ENCODE data around the gene HBD.

The HBD gene

GRCh38 chr11:5246772-5247471 lies 12.6 kb upstream of the HBD start:
- TF ChIP-seq CTCF (IDR thresholded peaks at IDR 0.05; ENCODE audit: low read depth, low read length, missing control alignments) = no peak
- no peak overlapping the region for H3K4me3 ChIP-seq (replicated peaks; ENCODE audit: low read depth, low read length)
- DNase-seq (ENCODE audit: extremely low read depth, low read depth) = no peak

- DNase-seq (ENCODE audit: extremely low read depth, low read depth) = no peak
- no peak overlapping the region for H3K4me3 ChIP-seq (replicated peaks; ENCODE audit: low read depth, low read length)
- no peak for TF ChIP-seq CTCF (IDR thresholded peaks at IDR 0.05; ENCODE audit: low read depth, low read length, missing control alignments)
These were observed 10.9 kb upstream of the HBD start for GRCh38 chr11:5245155-5245554.

GRCh38 chr11:5243816-5244180 lies 9.5 kb upstream of the HBD start:
- no peak for TF ChIP-seq CTCF (IDR thresholded peaks at IDR 0.05; ENCODE audit: low read depth, low read length, missing control alignments)
- H3K4me3 ChIP-seq (replicated peaks; ENCODE audit: low read depth, low read length) = no peak overlapping the region
- DNase-seq (ENCODE audit: extremely low read depth, low read depth) = no peak

- H3K4me3 ChIP-seq (replicated peaks; ENCODE audit: low read depth, low read length) = no peak overlapping the region
- no peak for TF ChIP-seq CTCF (IDR thresholded peaks at IDR 0.05; ENCODE audit: low read depth, low read length, missing control alignments)
- DNase-seq (ENCODE audit: extremely low read depth, low read depth) = no peak
These were observed 8.9 kb upstream of the HBD start for GRCh38 chr11:5242933-5243815.

GRCh38 chr11:5242208-5242607 lies 7.9 kb upstream of the HBD start:
- TF ChIP-seq CTCF (IDR thresholded peaks at IDR 0.05; ENCODE audit: low read depth, low read length, missing control alignments) = no peak
- no peak for DNase-seq (ENCODE audit: extremely low read depth, low read depth)
- no peak overlapping the region for H3K4me3 ChIP-seq (replicated peaks; ENCODE audit: low read depth, low read length)

- no peak for TF ChIP-seq CTCF (IDR thresholded peaks at IDR 0.05; ENCODE audit: low read depth, low read length, missing control alignments)
- no peak overlapping the region for H3K4me3 ChIP-seq (replicated peaks; ENCODE audit: low read depth, low read length)
These were observed 7.2 kb upstream of the HBD start for GRCh38 chr11:5241458-5241857.

More at GRCh38 chr11:5241458-5241857, 7.2 kb upstream of the HBD start:
- no peak for DNase-seq (ENCODE audit: extremely low read depth, low read depth)
